Lung (tissue), 12 donors: ENCODE data around the gene PRKD1. TPM values are rescaled to one million over a fixed set of nuclear protein-coding genes. Genes with fewer than 3 reads are reported as not detected.

Source experiments
- ATAC-seq: fragments of 200-7000 bp; cut with Tn5 transposase; one replicate; pipeline ENCODE4 v1.9.1; 2020; ENCODE audit warnings: moderate number of reproducible peaks; ENCODE audit not compliant: insufficient read depth, low FRiP score
- DNase-seq, 3 donors: peaks; one replicate each; pipeline ENCODE4 v3.0.0-alpha.2; 2013 to 2017
- H3K27ac ChIP-seq, 2 donors: one replicate each; pipeline ENCODE4 v1.5.1; 2013; ENCODE audit warnings: mild to moderate bottlenecking in 2 of 2, moderate library complexity in 2 of 2, control low read depth in 1 of 2, inconsistent platforms in 1 of 2, low read depth in 1 of 2, low read length in 1 of 2
- H3K27me3 ChIP-seq, 3 donors: one replicate each; pipeline ENCODE4 v1.5.1; 2013; ENCODE audit warnings: low read length in 2 of 3; ENCODE audit not compliant: control insufficient read depth in 3 of 3, insufficient read depth in 3 of 3
- H3K36me3 ChIP-seq, 4 donors: one replicate each; pipeline ENCODE4 v1.5.1; 2013; ENCODE audit warnings: low read length in 4 of 4, mild to moderate bottlenecking in 1 of 4, moderate library complexity in 1 of 4; ENCODE audit not compliant: control insufficient read depth in 4 of 4, insufficient read depth in 4 of 4
- H3K4me1 ChIP-seq, 5 donors: one replicate each; pipeline ENCODE4 v1.5.1; 2013; ENCODE audit warnings: low read length in 5 of 5, mild to moderate bottlenecking in 2 of 5, moderate library complexity in 1 of 5; ENCODE audit not compliant: control insufficient read depth in 5 of 5, insufficient read depth in 5 of 5
- H3K4me3 ChIP-seq: one replicate; pipeline ENCODE4 v1.5.1; 2013; ENCODE audit warnings: mild to moderate bottlenecking, control low read depth, moderate library complexity
- H3K9ac ChIP-seq, 2 donors: one replicate each; pipeline ENCODE4 v1.5.1; 2013; ENCODE audit warnings: low read length in 2 of 2, control low read depth in 1 of 2; ENCODE audit not compliant: insufficient read depth in 1 of 2
- H3K9me3 ChIP-seq, 4 donors: one replicate each; pipeline ENCODE4 v1.5.1; 2013; ENCODE audit warnings: low read length in 3 of 4, mild to moderate bottlenecking in 1 of 4, moderate library complexity in 1 of 4; ENCODE audit not compliant: control insufficient read depth in 4 of 4, insufficient read depth in 3 of 4
- CTCF ChIP-seq: IDR thresholded peaks from 2 replicates; pipeline ENCODE4 v1.5.1; 2012; ENCODE audit warnings: mild to moderate bottlenecking; ENCODE audit errors: control extremely low read depth, extremely low read depth
- WGBS, 2 donors: extraction: QIAGEN DNeasy Blood & Tissue Kit; methylation state at CpG; one replicate each; pipeline ENCODE4 v1.1.7; 2013; 5-methylcytosine and 5-hydroxymethylcytosine counted together
- polyA plus RNA-seq, 2 donors: library from polyadenylated mRNA; stranded (reverse); fragments of 200-250 nt; gene quantifications; one replicate each; pipeline ENCODE4 v1.2.1, GENCODE V29; 2013
- total RNA-seq, 2 donors: library from RNA; depleted of rRNA in 1 of 2; stranded (reverse); fragments of >200 nt in 1 of 2; gene quantifications; one replicate each; pipeline ENCODE4 v1.2.1, GENCODE V29; 2014 to 2021
- donor health status: control.
- donor health status: control.
- donor health status: Bipolar disorder and iron deficiency.
- donor health status: healthy.
- donor health status: DM: yes; HTN: yes; CAD: no.

PRKD1 gene
- total and polyA plus RNA-seq, 4 donors = 4.0 to 20.9 (median 11.2) TPM

- H3K27ac ChIP-seq = no peak overlapping the region
- no peak for DNase-seq
- H3K9me3 ChIP-seq = peaks cover 0 to 7% (median 2%) of the 10 kb centered on the region in 4 donors
- no peaks in the 10 kb centered on the region for H3K27me3 ChIP-seq
- ATAC-seq = no peak
- H3K4me1 ChIP-seq = no peaks in the 10 kb centered on the region
- no peak overlapping the region for H3K4me3 ChIP-seq
- TF ChIP-seq CTCF = no peak
- H3K36me3 ChIP-seq = no peaks in the 10 kb centered on the region
- no peak overlapping the region for H3K9ac ChIP-seq
- WGBS, 2 donors = 94 to 96% methylated on average over 2 of the region's 2 CpGs
Observed at GRCh38 chr14:29569194-29569593, 358.5 kb downstream of the PRKD1 start.

- DNase-seq = no peak
- no peaks in the 10 kb centered on the region for H3K36me3 ChIP-seq
- H3K27me3 ChIP-seq = no peaks in the 10 kb centered on the region
- H3K4me3 ChIP-seq = no peak overlapping the region
- peaks cover 0 to 7% (median 2%) of the 10 kb centered on the region in 4 donors for H3K9me3 ChIP-seq
- H3K27ac ChIP-seq = no peak overlapping the region
- WGBS, 2 donors = 83 to 89% methylated on average over 1 of the region's 1 CpG
- H3K4me1 ChIP-seq = no peaks in the 10 kb centered on the region
- ATAC-seq = no peak
- H3K9ac ChIP-seq = no peak overlapping the region
- TF ChIP-seq CTCF = no peak
Observed at GRCh38 chr14:29566194-29566593, 361.5 kb downstream of the PRKD1 start.

- 83 to 84% methylated on average over 4 of the region's 4 CpGs for WGBS, 2 donors
- H3K4me1 ChIP-seq = no peaks in the 10 kb centered on the region
- no peak overlapping the region for H3K4me3 ChIP-seq
- no peak overlapping the region for H3K27ac ChIP-seq
- DNase-seq = no peak
- TF ChIP-seq CTCF = no peak
- no peak for ATAC-seq
- no peaks in the 10 kb centered on the region for H3K36me3 ChIP-seq
- no peaks in the 10 kb centered on the region for H3K27me3 ChIP-seq
- H3K9me3 ChIP-seq = no peaks in the 10 kb centered on the region
- H3K9ac ChIP-seq = no peak overlapping the region
Observed at GRCh38 chr14:29558516-29558915, 369.1 kb downstream of the PRKD1 start.

- 90 to 93% methylated on average over 3 of the region's 3 CpGs for WGBS, 2 donors
- no peak for TF ChIP-seq CTCF
- ATAC-seq = no peak
Observed at GRCh38 chr14:29554335-29554734, 373.3 kb downstream of the PRKD1 start.

More at GRCh38 chr14:29554335-29554734, 373.3 kb downstream of the PRKD1 start:
- DNase-seq = no peak
- Histone ChIP-seq H3K36me3 (no peaks in the 10 kb centered on the region), H3K4me1 (no peaks in the 10 kb centered on the region), H3K9me3 (no peaks in the 10 kb centered on the region), H3K4me3 (no peak overlapping the region), H3K27me3 (no peaks in the 10 kb centered on the region), H3K27ac (no peak overlapping the region), H3K9ac (no peak overlapping the region)
